NT2/D1 (cell line): ENCODE results near the gene ASMT.

ENCODE experiments used
- YY1 ChIP-seq: IDR thresholded peaks from 2 replicates; pipeline ENCODE4 v1.6.1; 2011; ENCODE audit not compliant: insufficient read length, insufficient read depth
- ZNF274 ChIP-seq: IDR thresholded peaks from 2 replicates; pipeline ENCODE4 v1.6.1; 2011; ENCODE audit warnings: mild to moderate bottlenecking, low read depth, low read length

DNA sequence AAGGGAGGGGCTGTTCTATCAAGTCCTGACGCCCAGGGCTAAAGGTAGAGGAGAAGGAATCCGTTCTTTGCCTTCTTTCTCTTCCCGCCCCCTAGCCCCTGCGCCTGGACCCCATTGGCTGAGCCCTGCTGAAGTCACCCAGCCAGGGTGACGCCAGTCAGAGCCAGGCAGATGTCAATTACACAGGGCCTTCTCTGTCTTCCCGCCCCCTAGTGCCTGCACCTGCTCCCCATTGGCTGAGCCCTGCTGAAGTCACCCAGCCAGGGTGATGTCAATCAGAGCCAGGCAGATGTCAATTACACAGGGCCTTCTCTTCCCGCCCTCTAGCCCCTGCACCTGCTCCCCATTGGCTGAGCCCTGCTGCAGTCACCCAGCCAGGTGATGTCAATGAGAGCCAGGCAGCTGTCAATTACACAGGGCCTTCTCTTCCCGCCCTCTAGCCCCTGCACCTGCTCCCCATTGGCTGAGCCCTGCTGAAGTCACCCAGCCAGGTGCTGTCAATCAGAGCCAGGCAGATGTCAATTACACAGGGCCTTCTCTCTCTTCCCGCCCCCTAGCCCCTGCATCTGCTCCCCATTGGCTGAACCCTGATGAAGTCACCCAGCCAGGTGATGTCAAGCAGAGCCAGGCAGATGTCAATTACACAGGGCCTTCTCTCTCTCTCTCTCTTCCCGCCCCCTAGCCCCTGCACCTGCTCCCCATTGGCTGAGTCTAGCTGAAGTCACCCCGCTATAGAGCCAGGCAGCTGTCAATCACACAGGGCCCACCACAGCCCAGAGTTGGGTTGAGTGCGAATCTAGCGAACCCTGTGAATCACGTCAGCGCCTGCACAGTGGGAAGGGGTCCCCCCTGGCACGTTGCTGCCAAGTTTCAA lies 46.4 kb downstream of the ASMT start:
- no peak for TF ChIP-seq YY1
- no peak for TF ChIP-seq ZNF274
